Tibial nerve (tissue), 4 donors: Measurements from ENCODE around the gene S100A13. TPM values are rescaled to one million over a fixed set of nuclear protein-coding genes. Genes with fewer than 3 reads are reported as not detected.
"Not testable (repeated sequence)": the region's sequence is repeated elsewhere in the genome, so short reads cannot be mapped to it uniquely, and the experiment has no call there.

Experiments used
- DNase-seq, 2 donors: peaks; one replicate each; pipeline ENCODE4 v3.0.0-alpha.2; 2019; ENCODE audit warnings: low spot score in 2 of 2
- H3K27ac ChIP-seq, 4 donors: fragments of 200-600 bp; sonication (generic) in 3 of 4; one replicate each; pipeline ENCODE4 v1.5.1; 2017 to 2019; ENCODE audit warnings: mild to moderate bottlenecking in 1 of 4
- H3K27me3 ChIP-seq, 2 donors: fragments of 200-600 bp; sonication (generic) in 1 of 2; one replicate each; pipeline versions ENCODE4 v1.5.1 to v1.6.0; 2017 to 2019
- H3K36me3 ChIP-seq, 3 donors: fragments of 200-600 bp; sonication (generic); one replicate each; pipeline ENCODE4 v1.5.1; 2018 to 2019
- H3K4me1 ChIP-seq, 4 donors: fragments of 200-600 bp; sonication (generic) in 3 of 4; one replicate each; pipeline ENCODE4 v1.5.1; 2017 to 2019
- H3K4me3 ChIP-seq, 4 donors: fragments of 200-600 bp; sonication (generic) in 3 of 4; one replicate each; pipeline ENCODE4 v1.5.1; 2017 to 2019; ENCODE audit warnings: mild to moderate bottlenecking in 1 of 4, moderate library complexity in 1 of 4
- H3K9me3 ChIP-seq, 4 donors: fragments of 200-600 bp; sonication (generic) in 3 of 4; one replicate each; pipeline ENCODE4 v1.5.1; 2017 to 2019
- EP300 ChIP-seq, 2 donors: sonication (generic); formaldehyde crosslinking; IDR thresholded peaks; one replicate each; pipeline ENCODE4 v1.6.1; 2017; ENCODE audit warnings: antibody characterized with exemption in 2 of 2, mild to moderate bottlenecking in 1 of 2
- POLR2A ChIP-seq, 2 donors: fragments of 450-650 bp; IDR thresholded peaks; one replicate each; pipeline ENCODE4 v1.6.1; 2017; ENCODE audit warnings: antibody characterized with exemption in 2 of 2, mild to moderate bottlenecking in 2 of 2, moderate library complexity in 2 of 2
- WGBS, 2 donors: methylation state at CpG; one replicate each; pipeline ENCODE4 v1.1.5; 2018; 5-methylcytosine and 5-hydroxymethylcytosine counted together
- total RNA-seq, 4 donors: library from RNA; depleted of rRNA; stranded (reverse); fragments of >200 nt; gene quantifications; one replicate each; pipeline ENCODE4 v1.1.0, GENCODE V29; 2016
- TF ChIP-seq, protein P1 (sequence below), 5 experiments: fragments of 200-600 bp in 3 of 5; fragments of 450-650 bp in 2 of 5; sonication (generic) in 3 of 5; IDR thresholded peaks; one replicate each; pipeline ENCODE4 v1.5.1; 2016 to 2019; ENCODE audit warnings: antibody characterized with exemption in 5 of 5, mild to moderate bottlenecking in 3 of 5, moderate library complexity in 2 of 5

Gene S100A13
- total RNA-seq, 4 donors from 2014 or later = 74.4 to 151 (median 121) TPM

DNA sequence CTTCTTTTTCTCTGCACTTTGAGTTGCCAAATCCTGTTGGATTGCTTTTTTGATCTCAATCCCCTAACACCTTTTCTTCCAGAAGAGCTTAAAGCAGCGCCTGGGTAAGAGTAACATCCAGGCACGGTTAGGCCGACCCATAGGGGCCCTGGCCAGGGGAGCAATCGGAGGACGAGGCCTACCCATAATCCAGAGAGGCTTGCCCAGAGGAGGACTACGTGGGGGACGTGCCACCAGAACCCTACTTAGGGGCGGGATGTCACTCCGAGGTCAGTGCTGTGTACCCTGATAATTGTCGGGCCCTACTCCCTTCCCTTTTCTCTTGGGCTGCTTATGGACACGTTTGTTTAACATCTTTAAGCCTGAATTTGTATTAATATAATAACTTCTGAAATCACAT, 14.9 kb upstream of the S100A13 start:
- H3K27ac ChIP-seq = no peak overlapping the region
- H3K4me3 ChIP-seq = no peak overlapping the region
- TF ChIP-seq POLR2A (IDR thresholded peaks at IDR 0.05) (no peak), EP300 (IDR thresholded peaks at IDR 0.05) (no peak)
- TF ChIP-seq, protein P1, sequence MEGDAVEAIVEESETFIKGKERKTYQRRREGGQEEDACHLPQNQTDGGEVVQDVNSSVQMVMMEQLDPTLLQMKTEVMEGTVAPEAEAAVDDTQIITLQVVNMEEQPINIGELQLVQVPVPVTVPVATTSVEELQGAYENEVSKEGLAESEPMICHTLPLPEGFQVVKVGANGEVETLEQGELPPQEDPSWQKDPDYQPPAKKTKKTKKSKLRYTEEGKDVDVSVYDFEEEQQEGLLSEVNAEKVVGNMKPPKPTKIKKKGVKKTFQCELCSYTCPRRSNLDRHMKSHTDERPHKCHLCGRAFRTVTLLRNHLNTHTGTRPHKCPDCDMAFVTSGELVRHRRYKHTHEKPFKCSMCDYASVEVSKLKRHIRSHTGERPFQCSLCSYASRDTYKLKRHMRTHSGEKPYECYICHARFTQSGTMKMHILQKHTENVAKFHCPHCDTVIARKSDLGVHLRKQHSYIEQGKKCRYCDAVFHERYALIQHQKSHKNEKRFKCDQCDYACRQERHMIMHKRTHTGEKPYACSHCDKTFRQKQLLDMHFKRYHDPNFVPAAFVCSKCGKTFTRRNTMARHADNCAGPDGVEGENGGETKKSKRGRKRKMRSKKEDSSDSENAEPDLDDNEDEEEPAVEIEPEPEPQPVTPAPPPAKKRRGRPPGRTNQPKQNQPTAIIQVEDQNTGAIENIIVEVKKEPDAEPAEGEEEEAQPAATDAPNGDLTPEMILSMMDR (IDR thresholded peaks at IDR 0.05) = no peak
- no peaks in the 10 kb centered on the region for H3K27me3 ChIP-seq
- 81 to 86% methylated on average over 11 of the region's 11 CpGs for WGBS, 2 donors
- H3K9me3 ChIP-seq = no peaks in the 10 kb centered on the region
- H3K36me3 ChIP-seq = peaks cover 0 to 98% (median 31%) of the 10 kb centered on the region in 3 donors
- peaks cover 0 to 63% (median 0%) of the 10 kb centered on the region in 4 donors for H3K4me1 ChIP-seq
- DNase-seq = no peak

DNA sequence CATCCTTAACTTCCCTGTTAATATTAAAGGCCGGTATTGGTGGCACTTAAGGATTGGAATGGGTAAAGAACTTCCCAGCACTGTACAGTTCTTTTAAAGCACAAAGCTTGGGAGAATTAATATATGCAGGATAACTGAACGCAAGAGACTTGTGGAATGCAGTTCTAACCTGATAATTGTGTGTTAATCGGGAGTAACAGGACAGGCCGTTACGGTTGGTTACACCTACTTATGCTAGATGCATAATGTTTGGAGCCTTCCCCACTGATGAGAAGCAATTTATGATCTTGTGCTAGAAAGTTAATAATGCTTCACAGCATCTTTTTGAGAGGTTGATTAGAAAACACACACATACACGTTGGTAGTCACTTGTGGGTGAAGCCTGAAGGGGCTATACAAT, 13.6 kb upstream of the S100A13 start:
- DNase-seq = no peak
- peaks cover 0 to 100% (median 32%) of the 10 kb centered on the region in 3 donors for H3K36me3 ChIP-seq
- no peak overlapping the region for H3K27ac ChIP-seq
- H3K4me1 ChIP-seq = peaks cover 0 to 66% (median 8%) of the 10 kb centered on the region in 4 donors
- H3K9me3 ChIP-seq = no peaks in the 10 kb centered on the region
- H3K4me3 ChIP-seq = no peak overlapping the region
- TF ChIP-seq, protein P1 (IDR thresholded peaks at IDR 0.05) = no peak
- no peak for TF ChIP-seq EP300 (IDR thresholded peaks at IDR 0.05)
- TF ChIP-seq POLR2A (IDR thresholded peaks at IDR 0.05) = no peak
- H3K27me3 ChIP-seq = no peaks in the 10 kb centered on the region
- 63 to 73% methylated on average over 6 of the region's 6 CpGs for WGBS, 2 donors

DNA sequence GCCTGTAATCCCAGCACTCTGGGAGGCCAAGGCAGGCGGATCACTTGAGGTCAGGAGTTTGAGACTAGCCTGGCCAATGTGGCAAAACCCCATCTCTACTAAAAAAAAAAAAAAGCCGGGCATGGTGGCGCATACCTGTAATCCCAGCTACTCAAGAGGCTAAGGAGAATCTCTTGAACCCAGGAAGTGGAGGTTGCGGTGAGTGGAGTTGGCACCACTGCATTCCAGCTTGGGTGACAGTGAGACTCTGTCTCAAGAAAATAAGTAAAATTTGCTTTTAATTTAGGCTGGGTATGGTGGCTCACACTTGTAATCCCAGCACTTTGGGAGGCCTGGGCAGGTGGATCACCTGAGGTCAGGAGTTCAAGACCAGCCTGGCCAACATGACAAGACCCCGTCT, 12.9 kb upstream of the S100A13 start:
- not testable (repeated sequence) for H3K27me3 ChIP-seq, DNase-seq, H3K27ac ChIP-seq, H3K9me3 ChIP-seq, H3K4me3 ChIP-seq
- Histone ChIP-seq H3K4me1 (peaks cover 0 to 72% (median 14%) of the 10 kb centered on the region in 4 donors), H3K36me3 (peaks cover 0 to 100% (median 32%) of the 10 kb centered on the region in 3 donors)
- 93 to 98% methylated on average over 4 to 5 of the region's 5 CpGs for WGBS, 2 donors

DNA sequence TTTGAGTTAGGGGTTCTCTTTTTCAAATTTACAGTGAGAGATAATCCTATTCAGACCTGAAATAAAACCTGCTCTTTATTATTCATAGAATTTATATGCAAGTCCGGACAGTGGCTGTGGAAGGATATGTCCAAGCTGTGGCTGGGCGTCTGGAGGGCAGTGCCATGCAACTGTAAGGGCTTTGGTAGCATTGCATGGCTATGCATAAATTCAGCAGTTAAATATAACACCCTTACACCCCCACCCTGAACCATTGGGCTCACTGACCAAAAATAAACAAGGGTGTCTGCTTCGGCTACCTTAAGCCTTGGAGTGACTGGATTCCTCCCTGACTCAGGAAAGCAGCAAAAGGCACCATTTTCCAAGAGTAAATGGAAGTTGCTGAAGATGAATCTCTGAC, 12.0 kb upstream of the S100A13 start:
- Histone ChIP-seq H3K4me3 (no peak overlapping the region), H3K4me1 (peaks cover 0 to 69% (median 19%) of the 10 kb centered on the region in 4 donors), H3K27ac (no peak overlapping the region), H3K36me3 (peaks cover 0 to 91% (median 32%) of the 10 kb centered on the region in 3 donors), H3K27me3 (no peaks in the 10 kb centered on the region), H3K9me3 (no peaks in the 10 kb centered on the region)
- no peak for TF ChIP-seq POLR2A (IDR thresholded peaks at IDR 0.05)
- TF ChIP-seq EP300 (IDR thresholded peaks at IDR 0.05) = no peak
- 77 to 87% methylated on average over 3 of the region's 3 CpGs for WGBS, 2 donors
- no peak for DNase-seq

DNA sequence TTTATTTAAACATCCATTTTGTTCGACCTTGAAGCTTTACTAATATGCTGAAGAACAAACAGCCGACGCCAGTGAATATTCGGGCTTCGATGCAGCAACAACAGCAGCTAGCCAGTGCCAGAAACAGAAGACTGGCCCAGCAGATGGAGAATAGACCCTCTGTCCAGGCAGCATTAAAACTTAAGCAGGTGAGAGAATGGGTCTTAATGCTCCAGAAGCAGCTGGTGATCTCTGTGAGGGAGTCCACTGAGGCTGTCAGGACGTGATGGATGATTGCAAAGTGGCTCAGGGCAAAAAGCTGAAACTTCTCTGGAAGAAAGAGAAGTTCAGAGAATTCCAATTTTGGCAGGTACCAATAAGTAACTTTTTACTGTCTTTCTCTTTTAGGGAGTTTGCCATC, 11.0 kb upstream of the S100A13 start:
- peaks cover 0 to 81% (median 32%) of the 10 kb centered on the region in 3 donors for H3K36me3 ChIP-seq
- H3K27me3 ChIP-seq = no peaks in the 10 kb centered on the region
- DNase-seq = no peak
- TF ChIP-seq EP300 (IDR thresholded peaks at IDR 0.05) (no peak), POLR2A (IDR thresholded peaks at IDR 0.05) (no peak)
- TF ChIP-seq, protein P1 (IDR thresholded peaks at IDR 0.05) = no peak
- H3K4me3 ChIP-seq = no peak overlapping the region
- WGBS, 2 donors = 82 to 88% methylated on average over 6 of the region's 6 CpGs
- H3K27ac ChIP-seq = no peak overlapping the region
- peaks cover 0 to 64% (median 20%) of the 10 kb centered on the region in 4 donors for H3K4me1 ChIP-seq
- no peaks in the 10 kb centered on the region for H3K9me3 ChIP-seq

DNA sequence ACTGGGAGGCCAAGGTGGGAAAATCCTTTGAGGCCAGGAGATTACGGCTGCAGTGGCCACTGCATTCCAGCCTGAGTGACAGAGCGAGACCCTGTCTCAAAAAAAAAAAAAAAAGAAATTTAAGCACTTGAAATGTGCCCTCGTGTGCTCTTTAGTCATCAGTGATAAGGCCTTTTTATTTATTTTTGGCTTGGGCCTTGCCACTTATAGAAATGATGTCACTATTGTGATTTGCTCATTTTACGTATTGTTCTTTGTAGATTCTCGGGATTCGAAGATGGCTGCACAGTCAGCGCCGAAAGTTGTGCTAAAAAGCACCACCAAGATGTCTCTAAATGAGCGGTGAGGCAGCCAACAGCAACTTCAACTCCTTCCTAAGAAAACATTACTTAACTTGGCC, 9.0 kb upstream of the S100A13 start:
- peaks cover 0 to 61% (median 20%) of the 10 kb centered on the region in 3 donors for H3K36me3 ChIP-seq
- H3K4me1 ChIP-seq = peaks cover 0 to 57% (median 23%) of the 10 kb centered on the region in 4 donors
- no peak overlapping the region for H3K4me3 ChIP-seq
- 76 to 89% methylated on average over 9 of the region's 9 CpGs for WGBS, 2 donors
- H3K27ac ChIP-seq = peak overlapping the region in 1 of 4 donors; percentile 18
- no peaks in the 10 kb centered on the region for H3K27me3 ChIP-seq
- no peak for DNase-seq
- no peaks in the 10 kb centered on the region for H3K9me3 ChIP-seq
- TF ChIP-seq, protein P1 (IDR thresholded peaks at IDR 0.05) = no peak
- TF ChIP-seq EP300 (IDR thresholded peaks at IDR 0.05) (no peak), POLR2A (IDR thresholded peaks at IDR 0.05) (no peak)
